ENCODE measurements around the gene CFAP77.

DNA sequence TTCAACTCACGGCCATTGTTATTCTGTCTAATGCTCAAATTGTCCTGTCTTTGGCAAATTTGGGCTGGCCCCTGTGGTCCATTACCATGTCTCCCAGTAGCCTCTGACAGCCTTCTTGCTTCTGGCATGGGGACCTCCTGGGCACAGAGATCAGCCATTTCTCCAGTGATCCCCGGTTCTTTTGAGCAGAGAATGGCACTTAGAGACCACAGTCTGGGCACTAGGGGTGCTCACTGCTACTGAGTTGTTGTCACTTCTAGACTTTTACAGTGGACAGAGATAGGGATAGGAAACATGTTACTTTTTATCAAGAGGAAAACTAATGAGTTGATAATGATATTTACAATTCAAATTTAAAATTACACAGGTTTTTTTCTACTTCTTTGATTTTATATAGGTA is 124.8 kb downstream of the CFAP77 start:
- TF ChIP-seq, protein P1, sequence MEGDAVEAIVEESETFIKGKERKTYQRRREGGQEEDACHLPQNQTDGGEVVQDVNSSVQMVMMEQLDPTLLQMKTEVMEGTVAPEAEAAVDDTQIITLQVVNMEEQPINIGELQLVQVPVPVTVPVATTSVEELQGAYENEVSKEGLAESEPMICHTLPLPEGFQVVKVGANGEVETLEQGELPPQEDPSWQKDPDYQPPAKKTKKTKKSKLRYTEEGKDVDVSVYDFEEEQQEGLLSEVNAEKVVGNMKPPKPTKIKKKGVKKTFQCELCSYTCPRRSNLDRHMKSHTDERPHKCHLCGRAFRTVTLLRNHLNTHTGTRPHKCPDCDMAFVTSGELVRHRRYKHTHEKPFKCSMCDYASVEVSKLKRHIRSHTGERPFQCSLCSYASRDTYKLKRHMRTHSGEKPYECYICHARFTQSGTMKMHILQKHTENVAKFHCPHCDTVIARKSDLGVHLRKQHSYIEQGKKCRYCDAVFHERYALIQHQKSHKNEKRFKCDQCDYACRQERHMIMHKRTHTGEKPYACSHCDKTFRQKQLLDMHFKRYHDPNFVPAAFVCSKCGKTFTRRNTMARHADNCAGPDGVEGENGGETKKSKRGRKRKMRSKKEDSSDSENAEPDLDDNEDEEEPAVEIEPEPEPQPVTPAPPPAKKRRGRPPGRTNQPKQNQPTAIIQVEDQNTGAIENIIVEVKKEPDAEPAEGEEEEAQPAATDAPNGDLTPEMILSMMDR (IDR thresholded peaks at IDR 0.05), result no peak
- no peak for TF ChIP-seq POLR2AphosphoS5 (IDR thresholded peaks at IDR 0.05)

Measured in breast epithelium (tissue), 3 donors.